Sigmoid colon (tissue), 7 donors: ENCODE measurements around the gene TEX264. TPM values are rescaled to one million over a fixed set of nuclear protein-coding genes. Genes with fewer than 3 reads are reported as not detected.

ENCODE experiments used
- DNase-seq: peaks from one replicate; pipeline ENCODE4 v3.0.0-alpha.2; 2019
- H3K27ac ChIP-seq, 4 donors: fragments of 200-600 bp; sonication (generic); one replicate each; pipeline ENCODE4 v1.5.1; 2016 to 2019; ENCODE audit warnings: mild to moderate bottlenecking in 1 of 4
- H3K27me3 ChIP-seq, 3 donors: fragments of 200-600 bp; sonication (generic); one replicate each; pipeline ENCODE4 v1.5.1; 2019; ENCODE audit warnings: mild to moderate bottlenecking in 1 of 3
- H3K36me3 ChIP-seq, 4 donors: fragments of 200-600 bp; sonication (generic); one replicate each; pipeline ENCODE4 v1.5.1; 2016 to 2019
- H3K4me1 ChIP-seq, 4 donors: fragments of 200-600 bp; sonication (generic); one replicate each; pipeline ENCODE4 v1.5.1; 2017 to 2019
- H3K4me3 ChIP-seq, 4 donors: fragments of 200-600 bp; sonication (generic); one replicate each; pipeline ENCODE4 v1.5.1; 2017 to 2019; ENCODE audit warnings: mild to moderate bottlenecking in 2 of 4, moderate library complexity in 1 of 4
- H3K9me3 ChIP-seq, 4 donors: fragments of 200-600 bp in 3 of 4; sonication (generic) in 3 of 4; one replicate each; pipeline versions ENCODE4 v1.5.1 to v1.6.1; 2013 to 2019
- CTCF ChIP-seq, 4 experiments: fragments of 450-650 bp in 3 of 4; fragments of 200-600 bp in 1 of 4; IDR thresholded peaks; one replicate each; pipeline ENCODE4 v1.5.1; 2016 to 2019; ENCODE audit warnings: antibody characterized with exemption in 4 of 4, mild to moderate bottlenecking in 3 of 4, moderate library complexity in 2 of 4
- EP300 ChIP-seq, 4 donors: sonication (generic); formaldehyde crosslinking; IDR thresholded peaks; one replicate each; pipeline ENCODE4 v1.6.1; 2017; ENCODE audit warnings: antibody characterized with exemption in 4 of 4
- POLR2A ChIP-seq, 2 donors: fragments of 450-650 bp; IDR thresholded peaks; one replicate each; pipeline ENCODE4 v1.6.1; 2016; ENCODE audit warnings: antibody characterized with exemption in 2 of 2, mild to moderate bottlenecking in 2 of 2, moderate library complexity in 2 of 2
- POLR2AphosphoS5 ChIP-seq, 4 donors: sonication (generic); formaldehyde crosslinking; IDR thresholded peaks; one replicate each; pipeline ENCODE4 v1.6.1; 2017; ENCODE audit warnings: antibody characterized with exemption in 4 of 4
- WGBS, 2 donors: extraction: QIAGEN DNeasy Blood & Tissue Kit; methylation state at CpG; one replicate each; pipeline ENCODE4 v1.1.7; 2013; 5-methylcytosine and 5-hydroxymethylcytosine counted together
- intact Hi-C: fragments of 100-400 bp; cut with DNase I; formaldehyde crosslinking; loops from one replicate; pipeline ENCODE4 v1.15.1; 2023
- polyA plus RNA-seq, 3 donors: library from polyadenylated mRNA; stranded (reverse); fragments of 200-250 nt; gene quantifications; one replicate each; pipeline ENCODE4 v1.2.3, GENCODE V29; 2013
- total RNA-seq, 4 donors: library from RNA; depleted of rRNA; stranded (reverse); fragments of >200 nt; gene quantifications; one replicate each; pipeline ENCODE4 v1.1.0, GENCODE V29; 2016
- donor health status: healthy with polysubstance abuse.
- donor health status: Bipolar disorder and iron deficiency.
- donor health status: healthy.

TEX264 gene
- total and polyA plus RNA-seq, 7 donors: 23.4 to 79.7 (median 69.3) TPM

GRCh38 chr3:51733859-51734571 is 63.0 kb downstream of the TEX264 start:
- DNase-seq: no peak
- 87 to 92% methylated on average over 4 of the region's 4 CpGs for WGBS, 2 donors
- Histone ChIP-seq H3K36me3 (no peaks in the 10 kb centered on the region), H3K27ac (no peak overlapping the region), H3K9me3 (peaks cover 0 to 2% (median 0%) of the 10 kb centered on the region in 4 donors), H3K27me3 (peaks cover 0 to 6% (median 3%) of the 10 kb centered on the region in 3 donors), H3K4me1 (no peaks in the 10 kb centered on the region), H3K4me3 (no peak overlapping the region)
- intact Hi-C loops: no loop called here
- TF ChIP-seq CTCF (IDR thresholded peaks at IDR 0.05): no peak
- TF ChIP-seq POLR2A (IDR thresholded peaks at IDR 0.05): no peak
- TF ChIP-seq EP300 (IDR thresholded peaks at IDR 0.05): no peak
- no peak for TF ChIP-seq POLR2AphosphoS5 (IDR thresholded peaks at IDR 0.05)

- intact Hi-C loops: no loop called here
- no peak for DNase-seq
- TF ChIP-seq POLR2A (IDR thresholded peaks at IDR 0.05) (no peak), POLR2AphosphoS5 (IDR thresholded peaks at IDR 0.05) (no peak), CTCF (IDR thresholded peaks at IDR 0.05) (no peak), EP300 (IDR thresholded peaks at IDR 0.05) (no peak)
Measured at GRCh38 chr3:51734572-51734907, 63.5 kb downstream of the TEX264 start.

GRCh38 chr3:51735039-51735438 is 64.0 kb downstream of the TEX264 start:
- H3K4me1 ChIP-seq: no peaks in the 10 kb centered on the region
- H3K27me3 ChIP-seq: peaks cover 0 to 6% (median 3%) of the 10 kb centered on the region in 3 donors
- WGBS, 2 donors: 61 to 63% methylated on average over 3 of the region's 3 CpGs

More at GRCh38 chr3:51734572-51734907, 63.5 kb downstream of the TEX264 start:
- Histone ChIP-seq H3K9me3 (no peaks in the 10 kb centered on the region), H3K27ac (no peak overlapping the region), H3K4me1 (no peaks in the 10 kb centered on the region), H3K27me3 (peaks cover 0 to 6% (median 3%) of the 10 kb centered on the region in 3 donors), H3K4me3 (no peak overlapping the region), H3K36me3 (no peaks in the 10 kb centered on the region)
- WGBS, 2 donors: 31 to 60% methylated on average over 3 of the region's 3 CpGs

GRCh38 chr3:51735950-51736349 is 64.9 kb downstream of the TEX264 start:
- WGBS, 2 donors: 77 to 84% methylated on average over 2 of the region's 2 CpGs
- Histone ChIP-seq H3K4me1 (no peaks in the 10 kb centered on the region), H3K4me3 (no peak overlapping the region), H3K27me3 (peaks cover 0 to 6% (median 3%) of the 10 kb centered on the region in 3 donors), H3K9me3 (no peaks in the 10 kb centered on the region), H3K27ac (no peak overlapping the region), H3K36me3 (no peaks in the 10 kb centered on the region)
- DNase-seq: no peak
- intact Hi-C loops: no loop called here
- TF ChIP-seq POLR2A (IDR thresholded peaks at IDR 0.05) (no peak), POLR2AphosphoS5 (IDR thresholded peaks at IDR 0.05) (no peak), EP300 (IDR thresholded peaks at IDR 0.05) (no peak), CTCF (IDR thresholded peaks at IDR 0.05) (no peak)

More at GRCh38 chr3:51735039-51735438, 64.0 kb downstream of the TEX264 start:
- intact Hi-C loops: no loop called here
- no peak overlapping the region for H3K4me3 ChIP-seq
- no peak for DNase-seq
- no peak overlapping the region for H3K27ac ChIP-seq
- H3K9me3 ChIP-seq: no peaks in the 10 kb centered on the region
- no peaks in the 10 kb centered on the region for H3K36me3 ChIP-seq
- TF ChIP-seq CTCF (IDR thresholded peaks at IDR 0.05): no peak
- TF ChIP-seq POLR2A (IDR thresholded peaks at IDR 0.05): no peak
- no peak for TF ChIP-seq POLR2AphosphoS5 (IDR thresholded peaks at IDR 0.05)
- TF ChIP-seq EP300 (IDR thresholded peaks at IDR 0.05): no peak
